Stimulated activated naive CD8-positive, alpha-beta T cell treated with anti-CD3 and anti-CD28 coated beads, Interleukin-15, Interleukin-2, amounts not matched to agents 100 U/mL and 50 U/mL, for 24 hours (primary cell): ENCODE results near the gene CHAT.

Source experiments
- ATAC-seq: fragments of 150-1000 bp; cut with Tn5 transposase; one replicate; pipeline ENCODE4 v1.10.0; 2021
- DNase-seq: peaks from one replicate; pipeline ENCODE4 v3.0.0; 2021

CHAT gene

GRCh38 chr10:49631975-49632374 is 18.1 kb downstream of the CHAT start:
- DNase-seq = no peak
- ATAC-seq = peak; percentile 26

- ATAC-seq (no peak), DNase-seq (no peak)
Observed at GRCh38 chr10:49632406-49633317, 18.8 kb downstream of the CHAT start.

- DNase-seq (no peak), ATAC-seq (no peak)
Observed at GRCh38 chr10:49633327-49634068, 19.7 kb downstream of the CHAT start.

- DNase-seq = no peak
Observed at GRCh38 chr10:49634069-49634660, 20.3 kb downstream of the CHAT start.

GRCh38 chr10:49642311-49642710 is 28.5 kb downstream of the CHAT start:
- no peak for DNase-seq
- ATAC-seq = no peak

More at GRCh38 chr10:49634069-49634660, 20.3 kb downstream of the CHAT start:
- no peak for ATAC-seq

GRCh38 chr10:49643241-49644034 is 29.6 kb downstream of the CHAT start:
- DNase-seq (no peak), ATAC-seq (no peak)

- ATAC-seq (no peak), DNase-seq (no peak)
Observed at GRCh38 chr10:49644035-49644646, 30.3 kb downstream of the CHAT start.

GRCh38 chr10:49645417-49645816 is 31.6 kb downstream of the CHAT start:
- DNase-seq = no peak
- no peak for ATAC-seq

GRCh38 chr10:49645871-49646870 is 32.3 kb downstream of the CHAT start:
- no peak for DNase-seq
- ATAC-seq = no peak

- no peak for ATAC-seq
- DNase-seq = no peak
Observed at GRCh38 chr10:49647554-49647953, 33.7 kb downstream of the CHAT start.

- ATAC-seq (no peak), DNase-seq (peak; percentile 7)
Observed at GRCh38 chr10:49647985-49648795, 34.4 kb downstream of the CHAT start.

- DNase-seq (peak; percentile 59), ATAC-seq (peak; percentile 70)
Observed at GRCh38 chr10:49649294-49649693, 35.5 kb downstream of the CHAT start.

- DNase-seq = no peak
Observed at GRCh38 chr10:49649936-49650723, 36.3 kb downstream of the CHAT start.

GRCh38 chr10:49650724-49651034 is 36.8 kb downstream of the CHAT start:
- no peak for DNase-seq
- no peak for ATAC-seq

More at GRCh38 chr10:49649936-49650723, 36.3 kb downstream of the CHAT start:
- ATAC-seq = no peak

- ATAC-seq = no peak
- DNase-seq = no peak
Observed at GRCh38 chr10:49651039-49651835, 37.4 kb downstream of the CHAT start.

GRCh38 chr10:49651917-49652316 is 38.1 kb downstream of the CHAT start:
- ATAC-seq = no peak
- no peak for DNase-seq

- ATAC-seq (no peak), DNase-seq (no peak)
Observed at GRCh38 chr10:49652421-49653272, 38.8 kb downstream of the CHAT start.
